Retinal pigment epithelial cell (primary cell): ENCODE measurements around the gene TCERG1L.

Experiments
- DNase-seq: peaks from one replicate; pipeline ENCODE4 v3.0.0-alpha.2; 2010; ENCODE audit warnings: low read depth
- H3K4me3 ChIP-seq: 2 replicates; pipeline ENCODE4 v1.5.1; 2011; ENCODE audit warnings: mild to moderate bottlenecking, low read length, control low read depth, moderate library complexity
- CTCF ChIP-seq: conservative IDR thresholded peaks from 2 replicates; pipeline ENCODE4 v1.5.1; 2011; ENCODE audit warnings: low read depth, low read length, control low read depth, inconsistent platforms

The TCERG1L gene

GRCh38 chr10:131310551-131311401 is 745 bp downstream of the TCERG1L start:
- no peak for TF ChIP-seq CTCF
- DNase-seq: no peak
- no peak overlapping the region for H3K4me3 ChIP-seq

DNA sequence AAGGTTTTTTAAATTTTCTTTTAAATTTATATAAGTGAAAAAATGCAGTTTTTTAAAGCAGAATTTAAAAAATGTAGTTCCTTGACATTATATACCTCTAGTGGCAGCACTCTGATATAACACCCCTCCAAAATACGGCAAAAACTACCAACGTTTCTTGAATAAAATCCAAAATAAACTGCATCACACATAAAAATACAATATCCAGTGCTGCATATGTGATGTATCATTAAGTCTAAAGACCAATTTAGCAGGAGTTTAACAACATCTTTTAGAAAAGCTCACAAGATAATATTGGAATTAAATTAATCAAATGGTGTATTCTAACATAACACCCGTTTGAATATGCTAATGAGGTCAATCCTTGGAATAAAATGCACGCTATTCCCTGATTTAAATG is 1.4 kb downstream of the TCERG1L start:
- no peak for DNase-seq
- peak; percentile 36 for TF ChIP-seq CTCF
- no peak overlapping the region for H3K4me3 ChIP-seq

- DNase-seq: no peak
- no peak for TF ChIP-seq CTCF
- H3K4me3 ChIP-seq: no peak overlapping the region
These were observed 11.0 kb downstream of the TCERG1L start for GRCh38 chr10:131300508-131300907.

GRCh38 chr10:131290781-131291180 is 20.7 kb downstream of the TCERG1L start:
- DNase-seq: no peak
- no peak for TF ChIP-seq CTCF
- no peak overlapping the region for H3K4me3 ChIP-seq

- no peak for DNase-seq
- TF ChIP-seq CTCF: no peak
- no peak overlapping the region for H3K4me3 ChIP-seq
These were observed 22.9 kb downstream of the TCERG1L start for GRCh38 chr10:131288648-131289047.

GRCh38 chr10:131282961-131283360 is 28.6 kb downstream of the TCERG1L start:
- H3K4me3 ChIP-seq: no peak overlapping the region
- TF ChIP-seq CTCF: no peak
- DNase-seq: no peak

DNA sequence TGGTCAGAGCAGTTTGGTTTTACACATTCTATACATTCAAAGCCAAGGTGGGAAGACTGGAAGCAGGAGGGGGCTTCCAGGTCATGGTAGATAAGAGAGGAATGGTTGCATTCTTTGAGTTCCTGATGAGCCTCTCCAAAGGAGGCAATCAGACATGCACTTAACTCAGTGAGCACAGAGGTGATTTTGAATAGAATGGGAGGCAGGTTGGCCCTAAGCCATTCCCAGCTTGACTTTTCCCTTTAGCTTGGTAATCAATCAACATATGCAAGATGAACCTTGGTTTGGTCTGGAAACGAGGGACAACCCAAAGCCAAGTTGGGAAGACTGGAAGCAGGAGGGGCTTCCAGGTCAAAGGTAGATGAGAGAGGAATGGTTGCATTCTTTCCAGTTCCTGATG is 31.4 kb downstream of the TCERG1L start:
- no peak for DNase-seq
- no peak for TF ChIP-seq CTCF
- H3K4me3 ChIP-seq: no peak overlapping the region
